Measurements from ENCODE around the gene TRAPPC5.

Gene TRAPPC5

GRCh38 chr19:7725791-7726190, 45.2 kb downstream of the TRAPPC5 start:
- no peak for TF ChIP-seq CTCF (IDR thresholded peaks at IDR 0.05; ENCODE audit: low read depth, low read length)
- no peak overlapping the region for H3K4me3 ChIP-seq (ENCODE audit: low read depth, low read length)

GRCh38 chr19:7729211-7729610, 48.6 kb downstream of the TRAPPC5 start:
- H3K4me3 ChIP-seq (ENCODE audit: low read depth, low read length): no peak overlapping the region

GRCh38 chr19:7729831-7730285, 49.2 kb downstream of the TRAPPC5 start:
- H3K4me3 ChIP-seq (ENCODE audit: low read depth, low read length): no peak overlapping the region
- TF ChIP-seq CTCF (IDR thresholded peaks at IDR 0.05; ENCODE audit: low read depth, low read length): no peak

More at GRCh38 chr19:7729211-7729610, 48.6 kb downstream of the TRAPPC5 start:
- no peak for TF ChIP-seq CTCF (IDR thresholded peaks at IDR 0.05; ENCODE audit: low read depth, low read length)

- no peak for TF ChIP-seq CTCF (IDR thresholded peaks at IDR 0.05; ENCODE audit: low read depth, low read length)
- no peak overlapping the region for H3K4me3 ChIP-seq (ENCODE audit: low read depth, low read length)
Observed at GRCh38 chr19:7730286-7731217, 49.9 kb downstream of the TRAPPC5 start.

GRCh38 chr19:7731218-7731595, 50.6 kb downstream of the TRAPPC5 start:
- no peak for TF ChIP-seq CTCF (IDR thresholded peaks at IDR 0.05; ENCODE audit: low read depth, low read length)
- no peak overlapping the region for H3K4me3 ChIP-seq (ENCODE audit: low read depth, low read length)

- TF ChIP-seq CTCF (IDR thresholded peaks at IDR 0.05; ENCODE audit: low read depth, low read length): no peak
- no peak overlapping the region for H3K4me3 ChIP-seq (ENCODE audit: low read depth, low read length)
Observed at GRCh38 chr19:7731615-7732014, 51.0 kb downstream of the TRAPPC5 start.

- TF ChIP-seq CTCF (IDR thresholded peaks at IDR 0.05; ENCODE audit: low read depth, low read length): no peak
- no peak within 1 kb of the TSS for H3K4me3 ChIP-seq (ENCODE audit: low read depth, low read length)
Observed at GRCh38 chr19:7732045-7732444, 51.4 kb downstream of the TRAPPC5 start, which contains the start of gene CLEC4G. CLEC4G (minus strand) TSS chr19:7732110; CDS start chr19:7732102, 8 bp downstream.
